ENCODE data around the gene PSEN1. TPM values are rescaled to one million over a fixed set of nuclear protein-coding genes. Genes with fewer than 3 reads are reported as not detected.

The PSEN1 gene
- total RNA-seq, 2 donors from 2014 or later, result 20.5 to 22.3 TPM

- Histone ChIP-seq H3K27me3 (no peaks in the 10 kb centered on the region), H3K27ac (no peak overlapping the region), H3K36me3 (no peaks in the 10 kb centered on the region), H3K4me1 (no peaks in the 10 kb centered on the region), H3K9me3 (no peaks in the 10 kb centered on the region), H3K4me3 (no peak overlapping the region)
- no peak for DNase-seq (ENCODE audit: low spot score)
- TF ChIP-seq CTCF (IDR thresholded peaks at IDR 0.05), result no peak
Observed at GRCh38 chr14:73262427-73263183, 126.3 kb downstream of the PSEN1 start.

GRCh38 chr14:73263606-73264005 is 127.3 kb downstream of the PSEN1 start:
- Histone ChIP-seq H3K27ac (no peak overlapping the region), H3K9me3 (no peaks in the 10 kb centered on the region), H3K36me3 (no peaks in the 10 kb centered on the region), H3K4me1 (no peaks in the 10 kb centered on the region), H3K4me3 (no peak overlapping the region), H3K27me3 (no peaks in the 10 kb centered on the region)
- no peak for TF ChIP-seq CTCF (IDR thresholded peaks at IDR 0.05)
- no peak for DNase-seq (ENCODE audit: low spot score)

- Histone ChIP-seq H3K9me3 (no peaks in the 10 kb centered on the region), H3K27ac (no peak overlapping the region), H3K36me3 (no peaks in the 10 kb centered on the region), H3K4me3 (no peak overlapping the region), H3K4me1 (peaks cover 0 to under 1% of the 10 kb centered on the region in 2 donors), H3K27me3 (no peaks in the 10 kb centered on the region)
- no peak for TF ChIP-seq CTCF (IDR thresholded peaks at IDR 0.05)
- no peak for DNase-seq (ENCODE audit: low spot score)
Observed at GRCh38 chr14:73264080-73264884, 128.0 kb downstream of the PSEN1 start.

- Histone ChIP-seq H3K4me1 (peaks cover 0 to 8% of the 10 kb centered on the region in 2 donors), H3K27ac (no peak overlapping the region), H3K9me3 (no peaks in the 10 kb centered on the region), H3K36me3 (no peaks in the 10 kb centered on the region), H3K4me3 (no peak overlapping the region), H3K27me3 (no peaks in the 10 kb centered on the region)
- no peak for TF ChIP-seq CTCF (IDR thresholded peaks at IDR 0.05)
- DNase-seq (ENCODE audit: low spot score), result no peak
Observed at GRCh38 chr14:73264885-73265720, 128.8 kb downstream of the PSEN1 start.

- Histone ChIP-seq H3K27ac (no peak overlapping the region), H3K36me3 (no peaks in the 10 kb centered on the region), H3K4me3 (no peak overlapping the region), H3K4me1 (peaks cover 0 to 13% of the 10 kb centered on the region in 2 donors), H3K27me3 (no peaks in the 10 kb centered on the region), H3K9me3 (no peaks in the 10 kb centered on the region)
- DNase-seq (ENCODE audit: low spot score), result no peak
- TF ChIP-seq CTCF (IDR thresholded peaks at IDR 0.05), result no peak
Observed at GRCh38 chr14:73265721-73266046, 129.4 kb downstream of the PSEN1 start.

Measured in right atrium auricular region (tissue), 2 donors.